ENCODE measurements around the gene INPP5A. TPM values are rescaled to one million over a fixed set of nuclear protein-coding genes. Genes with fewer than 3 reads are reported as not detected.

INPP5A gene
- total RNA-seq, 1 donor from 2014 or later, result 36.4 TPM

- Mint-ChIP-seq H3K4me1 (ENCODE audit: unreplicated experiment) (peaks cover 8% of the 10 kb centered on the region), H3K27ac (ENCODE audit: unreplicated experiment) (no peak overlapping the region), H3K36me3 (ENCODE audit: unreplicated experiment) (no peaks in the 10 kb centered on the region), H3K9me3 (ENCODE audit: unreplicated experiment) (no peaks in the 10 kb centered on the region), H3K27me3 (ENCODE audit: unreplicated experiment) (peaks cover 10% of the 10 kb centered on the region), H3K4me3 (ENCODE audit: unreplicated experiment) (no peak overlapping the region)
- DNase-seq (ENCODE audit: extremely low spot score, unreplicated experiment), result no peak
- peak; percentile 16 for TF ChIP-seq CTCF (IDR thresholded peaks at IDR 0.05)
Observed at GRCh38 chr10:132508581-132509443, 28.8 kb upstream of the INPP5A start.

- H3K4me3 Mint-ChIP-seq (ENCODE audit: unreplicated experiment), result no peak overlapping the region
- no peaks in the 10 kb centered on the region for H3K36me3 Mint-ChIP-seq (ENCODE audit: unreplicated experiment)
- H3K27ac Mint-ChIP-seq (ENCODE audit: unreplicated experiment), result no peak overlapping the region
- peaks cover 10% of the 10 kb centered on the region for H3K27me3 Mint-ChIP-seq (ENCODE audit: unreplicated experiment)
- peaks cover 8% of the 10 kb centered on the region for H3K4me1 Mint-ChIP-seq (ENCODE audit: unreplicated experiment)
- no peak for TF ChIP-seq CTCF (IDR thresholded peaks at IDR 0.05)
- DNase-seq (ENCODE audit: extremely low spot score, unreplicated experiment), result no peak
- no peaks in the 10 kb centered on the region for H3K9me3 Mint-ChIP-seq (ENCODE audit: unreplicated experiment)
Observed at GRCh38 chr10:132509506-132510173, 27.9 kb upstream of the INPP5A start.

GRCh38 chr10:132510174-132510611 is 27.4 kb upstream of the INPP5A start:
- Mint-ChIP-seq H3K27ac (ENCODE audit: unreplicated experiment) (no peak overlapping the region), H3K9me3 (ENCODE audit: unreplicated experiment) (no peaks in the 10 kb centered on the region), H3K4me1 (ENCODE audit: unreplicated experiment) (peaks cover 8% of the 10 kb centered on the region), H3K36me3 (ENCODE audit: unreplicated experiment) (no peaks in the 10 kb centered on the region), H3K4me3 (ENCODE audit: unreplicated experiment) (no peak overlapping the region), H3K27me3 (ENCODE audit: unreplicated experiment) (peaks cover 10% of the 10 kb centered on the region)
- DNase-seq (ENCODE audit: extremely low spot score, unreplicated experiment), result no peak
- no peak for TF ChIP-seq CTCF (IDR thresholded peaks at IDR 0.05)

- DNase-seq (ENCODE audit: extremely low spot score, unreplicated experiment), result no peak
- Mint-ChIP-seq H3K27ac (ENCODE audit: unreplicated experiment) (no peak overlapping the region), H3K9me3 (ENCODE audit: unreplicated experiment) (no peaks in the 10 kb centered on the region), H3K4me1 (ENCODE audit: unreplicated experiment) (peaks cover 13% of the 10 kb centered on the region), H3K27me3 (ENCODE audit: unreplicated experiment) (peaks cover 10% of the 10 kb centered on the region), H3K4me3 (ENCODE audit: unreplicated experiment) (no peak overlapping the region), H3K36me3 (ENCODE audit: unreplicated experiment) (no peaks in the 10 kb centered on the region)
- no peak for TF ChIP-seq CTCF (IDR thresholded peaks at IDR 0.05)
Observed at GRCh38 chr10:132511121-132512051, 26.2 kb upstream of the INPP5A start.

Measured in osteocyte (in vitro differentiated cells).